GM12892 (cell line): ENCODE data around the gene RTEL1.

Experiments
- DNase-seq: peaks from one replicate; pipeline ENCODE4 v3.0.0; 2011; ENCODE audit not compliant: insufficient read length
- FAIRE-seq: peaks from 2 replicates; lab custom pipeline; 2011; peaks lifted over from hg19 to GRCh38; lab: Jason Lieb, UNC
- POLR2A ChIP-seq: IDR thresholded peaks from 2 replicates; pipeline ENCODE4 v1.6.1; 2011; ENCODE audit warnings: low read depth, low read length, control low read depth
- POLR2AphosphoS5 ChIP-seq: IDR thresholded peaks from 2 replicates; pipeline ENCODE4 v1.6.1; 2011; ENCODE audit warnings: low read depth, low read length, control low read depth
- TAF1 ChIP-seq: IDR thresholded peaks from 2 replicates; pipeline ENCODE4 v1.6.1; 2011; ENCODE audit warnings: low read depth, mild to moderate bottlenecking, control low read depth, low read length, borderline replicate concordance

The RTEL1 gene

GRCh38 chr20:63735859-63736718 is 78.0 kb downstream of the RTEL1 start, which contains the start of gene LIME1:
LIME1 (plus strand) TSS chr20:63736664; CDS start chr20:63737550, 886 bp downstream.
- FAIRE-seq (peak; percentile 74), DNase-seq (peak; percentile 68)
- TF ChIP-seq POLR2AphosphoS5, result peak; percentile 15; the same call in 1 of the 2 replicates
- TF ChIP-seq POLR2A, result peak; percentile 48; the same call in 1 of the 2 replicates
- TF ChIP-seq TAF1, result no peak

DNA sequence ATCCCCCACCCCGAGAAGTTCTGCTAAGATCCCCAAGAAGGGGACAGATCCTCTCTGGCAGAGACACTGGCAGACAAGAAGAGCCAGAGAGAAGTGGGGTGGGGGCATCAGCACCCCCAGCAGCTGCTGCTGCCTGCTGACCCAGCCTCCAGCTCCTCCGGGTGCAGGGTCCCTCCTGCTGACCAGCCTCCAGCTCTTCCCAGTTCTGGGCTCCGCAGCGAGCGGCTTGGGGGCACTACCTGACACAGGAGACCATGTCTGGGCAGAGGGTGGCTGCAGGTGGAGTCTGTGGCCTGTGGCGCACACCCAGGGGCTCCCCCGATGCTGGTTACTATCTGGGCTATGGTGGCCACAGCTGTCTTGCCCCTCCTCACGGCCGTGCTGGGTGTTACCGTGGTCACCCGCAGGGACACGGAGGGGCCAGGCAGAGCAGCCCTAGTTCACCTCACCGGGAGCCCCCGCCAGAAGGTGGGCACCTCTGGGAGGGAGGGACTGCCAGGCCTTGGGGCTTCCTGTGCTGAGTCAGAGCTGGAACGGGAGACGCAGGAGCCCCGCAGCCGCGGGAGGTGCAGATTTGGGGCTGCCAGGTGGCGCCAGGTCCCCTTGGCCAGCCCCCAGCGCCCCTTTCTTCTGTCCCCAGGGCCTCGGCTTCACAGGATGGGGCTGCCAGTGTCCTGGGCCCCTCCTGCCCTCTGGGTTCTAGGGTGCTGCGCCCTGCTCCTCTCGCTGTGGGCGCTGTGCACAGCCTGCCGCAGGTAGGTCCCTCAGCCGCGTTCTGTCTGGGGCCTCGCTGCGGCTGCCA is 79.0 kb downstream of the RTEL1 start:
- TF ChIP-seq POLR2A (no peak; the same call in 1 of the 2 replicates), TAF1 (no peak), POLR2AphosphoS5 (no peak)
- peak; percentile 5 for FAIRE-seq
- no peak for DNase-seq

- DNase-seq, result no peak
- FAIRE-seq, result no peak
- TF ChIP-seq POLR2A, result no peak
- TF ChIP-seq POLR2AphosphoS5, result no peak
- TF ChIP-seq TAF1, result no peak
Measured at GRCh38 chr20:63737695-63737944, 79.5 kb downstream of the RTEL1 start.

- no peak for TF ChIP-seq POLR2AphosphoS5
- TF ChIP-seq POLR2A, result no peak; the same call in 1 of the 2 replicates
- no peak for TF ChIP-seq TAF1
- DNase-seq (no peak), FAIRE-seq (peak; percentile 68)
Measured at GRCh38 chr20:63737945-63738686, 80.0 kb downstream of the RTEL1 start.

DNA sequence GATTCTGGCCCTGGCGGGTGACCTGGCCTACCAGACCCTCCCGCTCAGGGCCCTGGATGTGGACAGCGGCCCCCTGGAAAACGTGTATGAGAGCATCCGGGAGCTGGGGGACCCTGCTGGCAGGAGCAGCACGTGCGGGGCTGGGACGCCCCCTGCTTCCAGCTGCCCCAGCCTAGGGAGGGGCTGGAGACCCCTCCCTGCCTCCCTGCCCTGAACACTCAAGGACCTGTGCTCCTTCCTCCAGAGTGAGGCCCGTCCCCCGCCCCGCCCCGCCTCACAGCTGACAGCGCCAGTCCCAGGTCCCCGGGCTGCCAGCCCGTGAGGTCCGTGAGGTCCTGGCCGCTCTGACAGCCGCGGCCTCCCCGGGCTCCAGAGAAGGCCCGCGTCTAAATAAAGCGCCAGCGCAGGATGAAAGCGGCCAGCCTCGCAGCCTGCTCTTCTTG is 80.6 kb downstream of the RTEL1 start:
- TF ChIP-seq POLR2AphosphoS5 (no peak), POLR2A (no peak), TAF1 (no peak)
- DNase-seq, result no peak
- no peak for FAIRE-seq

DNA sequence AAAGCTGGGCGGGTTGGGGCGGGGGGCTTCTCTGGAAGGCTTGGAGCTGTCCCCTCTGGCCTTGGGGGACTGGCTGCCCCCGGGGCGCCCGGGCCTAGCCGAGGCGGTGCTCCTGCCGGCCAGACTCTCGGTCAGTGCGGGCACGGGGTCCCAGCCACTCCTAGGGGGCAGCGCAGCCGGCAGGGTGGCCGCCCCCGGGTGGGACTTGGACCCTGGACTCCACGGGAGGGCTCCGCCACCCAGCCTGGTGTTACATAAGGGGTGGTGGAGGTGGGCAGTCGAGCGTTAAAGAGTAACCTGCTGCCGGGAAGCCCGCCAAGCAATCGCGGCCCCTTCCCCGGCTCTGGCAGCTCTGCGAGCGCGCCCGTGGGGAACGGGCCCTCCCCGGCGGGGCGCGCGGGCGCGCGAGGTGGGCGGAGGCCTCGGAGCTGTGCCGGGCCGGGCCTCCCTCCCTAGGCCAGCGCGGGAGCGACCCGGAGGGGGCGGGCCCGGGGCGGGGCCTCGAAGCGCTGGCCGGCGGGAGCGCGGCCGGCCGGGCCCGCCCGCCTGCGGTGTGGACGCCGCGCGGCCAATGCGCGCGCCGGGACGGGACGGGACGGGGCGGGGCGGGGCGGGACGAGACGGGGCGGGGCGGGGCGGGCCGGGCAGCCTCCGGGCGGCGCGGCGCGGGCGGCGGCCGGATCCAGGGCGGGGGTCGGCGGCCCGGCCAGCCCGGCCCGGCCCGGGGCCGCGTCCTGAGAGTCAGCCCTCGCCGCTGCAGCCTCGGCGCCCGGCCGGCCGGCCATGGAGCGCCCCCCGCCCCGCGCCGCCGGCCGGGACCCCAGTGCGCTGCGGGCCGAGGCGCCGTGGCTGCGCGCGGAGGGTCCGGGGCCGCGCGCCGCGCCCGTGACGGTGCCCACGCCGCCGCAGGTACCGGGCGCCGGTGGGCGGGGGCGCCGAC is 81.3 kb downstream of the RTEL1 start, which contains the start of gene SLC2A4RG:
TSS of gene SLC2A4RG (plus strand) at position 647 of the 940 bp plus-strand sequence. CDS start at position 784, 137 bp downstream.
- peak; percentile 83 for FAIRE-seq
- DNase-seq, result peak; percentile 95
- TF ChIP-seq TAF1 (no peak), POLR2AphosphoS5 (no peak), POLR2A (no peak)

GRCh38 chr20:63740070-63740626 is 82.0 kb downstream of the RTEL1 start:
- DNase-seq, result peak; percentile 67
- no peak for FAIRE-seq

GRCh38 chr20:63740627-63741353 is 82.7 kb downstream of the RTEL1 start:
- TF ChIP-seq POLR2A, result no peak
- TF ChIP-seq POLR2AphosphoS5, result no peak
- no peak for TF ChIP-seq TAF1
- no peak for FAIRE-seq
- DNase-seq, result no peak

More at GRCh38 chr20:63740070-63740626, 82.0 kb downstream of the RTEL1 start:
- no peak for TF ChIP-seq POLR2AphosphoS5
- TF ChIP-seq TAF1, result no peak
- no peak for TF ChIP-seq POLR2A

DNA sequence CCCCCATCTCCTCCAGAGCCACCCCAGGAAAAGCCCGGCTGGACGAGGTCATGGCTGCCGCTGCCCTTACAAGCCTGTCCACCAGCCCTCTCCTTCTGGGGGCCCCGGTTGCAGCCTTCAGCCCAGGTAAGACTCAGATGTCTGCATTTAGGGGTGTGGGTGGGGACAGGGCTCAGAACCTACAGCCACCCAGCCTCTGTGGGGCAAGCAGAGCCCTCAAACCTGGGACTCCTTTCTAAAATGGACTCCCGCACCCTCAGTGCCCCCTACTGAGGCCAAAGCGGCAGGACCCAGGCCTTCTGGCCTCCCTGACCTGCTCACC is 83.2 kb downstream of the RTEL1 start:
- TF ChIP-seq POLR2A, result no peak
- no peak for TF ChIP-seq TAF1
- no peak for TF ChIP-seq POLR2AphosphoS5
- DNase-seq (no peak), FAIRE-seq (no peak)
